Measurements from ENCODE around the gene ATP13A3.

The ATP13A3 gene

DNA sequence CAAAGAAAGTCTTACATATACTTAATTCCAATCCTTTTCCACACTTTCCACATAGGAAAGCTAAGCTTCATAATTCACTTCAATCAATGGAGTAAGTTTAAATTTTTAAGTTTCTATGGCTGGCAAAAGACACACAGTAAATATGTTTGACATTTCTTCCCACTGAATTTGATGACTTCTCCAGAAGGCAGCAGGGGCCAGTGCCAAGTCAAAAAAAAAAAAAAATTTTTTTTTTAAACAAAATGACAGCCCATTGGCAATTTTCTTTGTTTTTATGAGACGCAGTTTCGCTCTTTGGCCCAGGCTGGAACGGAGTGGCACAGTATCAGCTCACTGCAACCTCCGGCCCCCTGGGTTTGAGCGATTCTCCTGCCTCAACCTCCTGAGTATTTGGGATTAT is 28.7 kb downstream of the ATP13A3 start (continued):
- TF ChIP-seq, protein P1, sequence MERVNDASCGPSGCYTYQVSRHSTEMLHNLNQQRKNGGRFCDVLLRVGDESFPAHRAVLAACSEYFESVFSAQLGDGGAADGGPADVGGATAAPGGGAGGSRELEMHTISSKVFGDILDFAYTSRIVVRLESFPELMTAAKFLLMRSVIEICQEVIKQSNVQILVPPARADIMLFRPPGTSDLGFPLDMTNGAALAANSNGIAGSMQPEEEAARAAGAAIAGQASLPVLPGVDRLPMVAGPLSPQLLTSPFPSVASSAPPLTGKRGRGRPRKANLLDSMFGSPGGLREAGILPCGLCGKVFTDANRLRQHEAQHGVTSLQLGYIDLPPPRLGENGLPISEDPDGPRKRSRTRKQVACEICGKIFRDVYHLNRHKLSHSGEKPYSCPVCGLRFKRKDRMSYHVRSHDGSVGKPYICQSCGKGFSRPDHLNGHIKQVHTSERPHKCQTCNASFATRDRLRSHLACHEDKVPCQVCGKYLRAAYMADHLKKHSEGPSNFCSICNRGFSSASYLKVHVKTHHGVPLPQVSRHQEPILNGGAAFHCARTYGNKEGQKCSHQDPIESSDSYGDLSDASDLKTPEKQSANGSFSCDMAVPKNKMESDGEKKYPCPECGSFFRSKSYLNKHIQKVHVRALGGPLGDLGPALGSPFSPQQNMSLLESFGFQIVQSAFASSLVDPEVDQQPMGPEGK (CRISPR knock-in tag; IDR thresholded peaks at IDR 0.05; ENCODE audit: borderline replicate concordance): no peak
- TF ChIP-seq ZNF70 (CRISPR knock-in tag; IDR thresholded peaks at IDR 0.05) (no peak), SNAI2 (CRISPR knock-in tag; IDR thresholded peaks at IDR 0.05) (no peak), ZFP3 (CRISPR knock-in tag; IDR thresholded peaks at IDR 0.05) (no peak)
- TF ChIP-seq, protein P2, sequence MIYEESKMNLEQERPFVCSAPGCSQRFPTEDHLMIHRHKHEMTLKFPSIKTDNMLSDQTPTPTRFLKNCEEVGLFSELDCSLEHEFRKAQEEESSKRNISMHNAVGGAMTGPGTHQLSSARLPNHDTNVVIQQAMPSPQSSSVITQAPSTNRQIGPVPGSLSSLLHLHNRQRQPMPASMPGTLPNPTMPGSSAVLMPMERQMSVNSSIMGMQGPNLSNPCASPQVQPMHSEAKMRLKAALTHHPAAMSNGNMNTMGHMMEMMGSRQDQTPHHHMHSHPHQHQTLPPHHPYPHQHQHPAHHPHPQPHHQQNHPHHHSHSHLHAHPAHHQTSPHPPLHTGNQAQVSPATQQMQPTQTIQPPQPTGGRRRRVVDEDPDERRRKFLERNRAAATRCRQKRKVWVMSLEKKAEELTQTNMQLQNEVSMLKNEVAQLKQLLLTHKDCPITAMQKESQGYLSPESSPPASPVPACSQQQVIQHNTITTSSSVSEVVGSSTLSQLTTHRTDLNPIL (CRISPR knock-in tag; IDR thresholded peaks at IDR 0.05; ENCODE audit: low read depth): no peak

DNA sequence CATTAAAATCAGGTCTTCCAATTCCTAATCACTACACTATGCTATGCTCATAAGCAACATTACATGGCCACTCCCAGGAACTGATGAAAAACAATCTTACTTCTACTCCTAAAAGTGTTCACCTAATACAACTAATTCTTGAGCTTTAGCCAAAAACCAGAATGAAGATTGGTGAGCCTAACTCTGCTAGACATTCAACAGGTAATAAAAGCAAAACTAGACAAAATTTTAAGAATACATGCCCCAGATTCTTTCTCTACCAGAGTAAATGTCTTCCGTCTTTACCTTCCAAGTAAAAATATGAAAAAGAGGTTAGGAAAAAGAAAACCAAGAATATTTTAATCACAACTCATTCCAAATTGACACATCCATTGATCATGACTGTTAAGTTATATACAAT is 31.3 kb downstream of the ATP13A3 start:
- no peak for ATAC-seq
- TF ChIP-seq, protein P3, sequence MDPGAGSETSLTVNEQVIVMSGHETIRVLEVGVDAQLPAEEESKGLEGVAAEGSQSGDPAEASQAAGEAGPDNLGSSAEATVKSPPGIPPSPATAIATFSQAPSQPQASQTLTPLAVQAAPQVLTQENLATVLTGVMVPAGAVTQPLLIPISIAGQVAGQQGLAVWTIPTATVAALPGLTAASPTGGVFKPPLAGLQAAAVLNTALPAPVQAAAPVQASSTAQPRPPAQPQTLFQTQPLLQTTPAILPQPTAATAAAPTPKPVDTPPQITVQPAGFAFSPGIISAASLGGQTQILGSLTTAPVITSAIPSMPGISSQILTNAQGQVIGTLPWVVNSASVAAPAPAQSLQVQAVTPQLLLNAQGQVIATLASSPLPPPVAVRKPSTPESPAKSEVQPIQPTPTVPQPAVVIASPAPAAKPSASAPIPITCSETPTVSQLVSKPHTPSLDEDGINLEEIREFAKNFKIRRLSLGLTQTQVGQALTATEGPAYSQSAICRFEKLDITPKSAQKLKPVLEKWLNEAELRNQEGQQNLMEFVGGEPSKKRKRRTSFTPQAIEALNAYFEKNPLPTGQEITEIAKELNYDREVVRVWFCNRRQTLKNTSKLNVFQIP (CRISPR knock-in tag; IDR thresholded peaks at IDR 0.05; ENCODE audit: borderline replicate concordance, low read depth): no peak

DNA sequence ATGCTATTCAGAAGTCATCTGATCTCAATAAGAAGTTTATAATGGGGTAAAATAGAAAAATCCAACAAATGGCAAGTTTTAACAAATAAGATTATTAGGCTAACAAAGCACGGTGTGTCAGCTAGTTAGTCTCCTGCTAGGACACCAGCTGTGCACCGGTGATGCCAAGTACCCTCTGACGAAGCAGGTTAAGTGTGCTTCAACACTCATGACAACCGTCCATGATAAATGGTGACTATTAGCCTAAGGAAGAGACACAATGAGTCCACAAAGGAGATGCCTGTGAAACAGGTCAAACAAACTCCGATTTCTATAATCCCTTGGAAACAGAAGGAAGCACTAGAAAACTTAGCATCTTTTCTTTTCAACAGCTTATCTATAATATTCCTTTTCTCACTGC is 36.5 kb downstream of the ATP13A3 start:
- no peak for ATAC-seq
- TF ChIP-seq RARB (CRISPR knock-in tag; IDR thresholded peaks at IDR 0.05) (no peak), TOX (CRISPR knock-in tag; IDR thresholded peaks at IDR 0.05; ENCODE audit: borderline replicate concordance) (no peak), ZFP30 (CRISPR knock-in tag; IDR thresholded peaks at IDR 0.05) (no peak), TCF4 (CRISPR knock-in tag; IDR thresholded peaks at IDR 0.05; ENCODE audit: borderline replicate concordance) (no peak)

DNA sequence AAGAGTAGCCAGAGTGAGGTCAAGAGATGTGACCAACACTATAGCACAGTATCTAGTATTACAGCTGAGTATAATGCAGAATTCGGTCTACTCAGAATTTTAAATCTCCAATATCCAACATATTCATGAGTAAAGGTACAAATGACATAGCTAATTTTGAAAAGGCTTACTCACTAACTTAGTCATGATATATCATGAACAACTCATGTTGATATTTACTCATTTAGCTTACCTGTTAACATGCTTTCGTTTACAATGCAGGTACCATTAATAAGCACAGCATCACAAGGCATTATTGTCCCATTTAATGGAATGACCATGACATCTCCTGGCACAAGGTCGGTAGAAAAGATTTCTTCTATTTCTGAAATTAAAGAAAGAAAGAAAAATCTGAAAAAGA is 36.9 kb downstream of the ATP13A3 start:
- TF ChIP-seq PPARA (CRISPR knock-in tag; IDR thresholded peaks at IDR 0.05; ENCODE audit: borderline replicate concordance): no peak
- TF ChIP-seq ISL1 (CRISPR knock-in tag; IDR thresholded peaks at IDR 0.05): no peak
- TF ChIP-seq ESRRG (CRISPR knock-in tag; IDR thresholded peaks at IDR 0.05): no peak
- TF ChIP-seq, protein P1 (CRISPR knock-in tag; IDR thresholded peaks at IDR 0.05; ENCODE audit: borderline replicate concordance): no peak
- TF ChIP-seq, protein P2 (CRISPR knock-in tag; IDR thresholded peaks at IDR 0.05; ENCODE audit: low read depth): no peak
- no peak for TF ChIP-seq TCF4 (CRISPR knock-in tag; IDR thresholded peaks at IDR 0.05; ENCODE audit: borderline replicate concordance)
- no peak for TF ChIP-seq GLIS3 (CRISPR knock-in tag; IDR thresholded peaks at IDR 0.05)
- TF ChIP-seq, protein P4, sequence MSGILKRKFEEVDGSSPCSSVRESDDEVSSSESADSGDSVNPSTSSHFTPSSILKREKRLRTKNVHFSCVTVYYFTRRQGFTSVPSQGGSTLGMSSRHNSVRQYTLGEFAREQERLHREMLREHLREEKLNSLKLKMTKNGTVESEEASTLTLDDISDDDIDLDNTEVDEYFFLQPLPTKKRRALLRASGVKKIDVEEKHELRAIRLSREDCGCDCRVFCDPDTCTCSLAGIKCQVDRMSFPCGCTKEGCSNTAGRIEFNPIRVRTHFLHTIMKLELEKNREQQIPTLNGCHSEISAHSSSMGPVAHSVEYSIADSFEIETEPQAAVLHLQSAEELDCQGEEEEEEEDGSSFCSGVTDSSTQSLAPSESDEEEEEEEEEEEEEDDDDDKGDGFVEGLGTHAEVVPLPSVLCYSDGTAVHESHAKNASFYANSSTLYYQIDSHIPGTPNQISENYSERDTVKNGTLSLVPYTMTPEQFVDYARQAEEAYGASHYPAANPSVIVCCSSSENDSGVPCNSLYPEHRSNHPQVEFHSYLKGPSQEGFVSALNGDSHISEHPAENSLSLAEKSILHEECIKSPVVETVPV (CRISPR knock-in tag; IDR thresholded peaks at IDR 0.05): no peak
- TF ChIP-seq OSR1 (CRISPR knock-in tag; IDR thresholded peaks at IDR 0.05): no peak
- TF ChIP-seq, protein P5, sequence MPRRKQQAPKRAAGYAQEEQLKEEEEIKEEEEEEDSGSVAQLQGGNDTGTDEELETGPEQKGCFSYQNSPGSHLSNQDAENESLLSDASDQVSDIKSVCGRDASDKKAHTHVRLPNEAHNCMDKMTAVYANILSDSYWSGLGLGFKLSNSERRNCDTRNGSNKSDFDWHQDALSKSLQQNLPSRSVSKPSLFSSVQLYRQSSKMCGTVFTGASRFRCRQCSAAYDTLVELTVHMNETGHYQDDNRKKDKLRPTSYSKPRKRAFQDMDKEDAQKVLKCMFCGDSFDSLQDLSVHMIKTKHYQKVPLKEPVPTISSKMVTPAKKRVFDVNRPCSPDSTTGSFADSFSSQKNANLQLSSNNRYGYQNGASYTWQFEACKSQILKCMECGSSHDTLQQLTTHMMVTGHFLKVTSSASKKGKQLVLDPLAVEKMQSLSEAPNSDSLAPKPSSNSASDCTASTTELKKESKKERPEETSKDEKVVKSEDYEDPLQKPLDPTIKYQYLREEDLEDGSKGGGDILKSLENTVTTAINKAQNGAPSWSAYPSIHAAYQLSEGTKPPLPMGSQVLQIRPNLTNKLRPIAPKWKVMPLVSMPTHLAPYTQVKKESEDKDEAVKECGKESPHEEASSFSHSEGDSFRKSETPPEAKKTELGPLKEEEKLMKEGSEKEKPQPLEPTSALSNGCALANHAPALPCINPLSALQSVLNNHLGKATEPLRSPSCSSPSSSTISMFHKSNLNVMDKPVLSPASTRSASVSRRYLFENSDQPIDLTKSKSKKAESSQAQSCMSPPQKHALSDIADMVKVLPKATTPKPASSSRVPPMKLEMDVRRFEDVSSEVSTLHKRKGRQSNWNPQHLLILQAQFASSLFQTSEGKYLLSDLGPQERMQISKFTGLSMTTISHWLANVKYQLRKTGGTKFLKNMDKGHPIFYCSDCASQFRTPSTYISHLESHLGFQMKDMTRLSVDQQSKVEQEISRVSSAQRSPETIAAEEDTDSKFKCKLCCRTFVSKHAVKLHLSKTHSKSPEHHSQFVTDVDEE (CRISPR knock-in tag; IDR thresholded peaks at IDR 0.05): no peak
- TF ChIP-seq CSDC2 (CRISPR knock-in tag; IDR thresholded peaks at IDR 0.05): no peak
- TF ChIP-seq SNAI2 (CRISPR knock-in tag; IDR thresholded peaks at IDR 0.05): no peak
- TF ChIP-seq ZFP3 (CRISPR knock-in tag; IDR thresholded peaks at IDR 0.05): no peak
- no peak for TF ChIP-seq TOX (CRISPR knock-in tag; IDR thresholded peaks at IDR 0.05; ENCODE audit: borderline replicate concordance)
- TF ChIP-seq ZNF565 (CRISPR knock-in tag; conservative IDR thresholded peaks at IDR 0.05; ENCODE audit: low read depth): no peak
- no peak for TF ChIP-seq ZC3H10 (CRISPR knock-in tag; IDR thresholded peaks at IDR 0.05)
- TF ChIP-seq, protein P3 (CRISPR knock-in tag; IDR thresholded peaks at IDR 0.05; ENCODE audit: borderline replicate concordance, low read depth): no peak
- no peak for TF ChIP-seq ZFP30 (CRISPR knock-in tag; IDR thresholded peaks at IDR 0.05)
- no peak for ATAC-seq
